Caco-2 (cell line): ENCODE measurements around the gene BRD3OS. TPM values are rescaled to one million over a fixed set of nuclear protein-coding genes. Genes with fewer than 3 reads are reported as not detected.
A peak's percentile ranks its signal among the peaks of the same experiment; 100 is the strongest.

ENCODE experiments used
- BruUV-seq: library from RNA; stranded (reverse); fragments of 400-500 nt; replicated peaks from 2 replicates; lab custom pipeline; 2021; lab: Mats Ljungman, UMichigan
- CTCF ChIA-PET: fragments of 300-600 bp; sonication (Branson Sonifier 250); formaldehyde crosslinking; loops from one replicate; lab custom pipeline; 2022; ENCODE audit warnings: antibody characterized with exemption; lab: Charles Lee
- POLR2A ChIA-PET: fragments of 300-600 bp; sonication (Branson Sonifier 250); formaldehyde crosslinking; loops from one replicate; lab custom pipeline; 2022; ENCODE audit warnings: antibody characterized with exemption; lab: Charles Lee
- DNase-seq, 2 experiments: peaks; one replicate each; pipeline versions ENCODE4 v3.0.0 to v3.0.0-alpha.2; 2020 to 2022
- H3K27me3 ChIP-seq: replicated peaks from 2 replicates; pipeline ENCODE4 v1.6.0; 2011; ENCODE audit warnings: low read length; ENCODE audit not compliant: control insufficient read depth, insufficient read depth
- H3K36me3 ChIP-seq: 2 replicates; pipeline ENCODE4 v1.5.1; 2011; ENCODE audit warnings: low read length; ENCODE audit not compliant: control insufficient read depth, insufficient read depth
- H3K4me1 ChIP-seq: fragments of 250-450 bp; sonication (Bioruptor Pico); 2 replicates; pipeline ENCODE4 v1.5.1; 2020; ENCODE audit warnings: mild to moderate bottlenecking
- H3K4me3 ChIP-seq: 2 replicates; pipeline ENCODE4 v1.5.1; 2011; ENCODE audit warnings: low read depth, mild to moderate bottlenecking, control low read depth, low read length
- H3K9me3 ChIP-seq: fragments of 250-450 bp; sonication (Bioruptor Pico); 2 replicates; pipeline ENCODE4 v1.5.1; 2020; ENCODE audit warnings: mild to moderate bottlenecking, moderate library complexity
- H3K27ac Mint-ChIP-seq: one replicate; pipeline ENCODE4 v1.8.0; 2022; ENCODE audit warnings: mixed read lengths; ENCODE audit not compliant: unreplicated experiment
- H3K27me3 Mint-ChIP-seq: one replicate; pipeline ENCODE4 v1.8.0; 2022; ENCODE audit warnings: mixed read lengths; ENCODE audit not compliant: insufficient read depth, unreplicated experiment
- H3K36me3 Mint-ChIP-seq: one replicate; pipeline ENCODE4 v1.8.0; 2022; ENCODE audit warnings: mild to moderate bottlenecking, mixed read lengths; ENCODE audit not compliant: insufficient read depth, unreplicated experiment
- H3K4me1 Mint-ChIP-seq: one replicate; pipeline ENCODE4 v1.8.0; 2022; ENCODE audit warnings: low read depth, mixed read lengths; ENCODE audit not compliant: unreplicated experiment
- H3K4me3 Mint-ChIP-seq: one replicate; pipeline ENCODE4 v1.8.0; 2022; ENCODE audit warnings: mild to moderate bottlenecking, moderate library complexity, mixed read lengths; ENCODE audit not compliant: unreplicated experiment
- H3K9me3 Mint-ChIP-seq: one replicate; pipeline ENCODE4 v1.8.0; 2022; ENCODE audit warnings: mixed read lengths; ENCODE audit not compliant: unreplicated experiment
- CTCF ChIP-seq, 2 experiments: fragments of 200-600 bp in 1 of 2; IDR thresholded peaks; 1 replicate in 1 of 2; 2 replicates in 1 of 2; pipeline versions ENCODE4 v1.5.1 to v1.8.0; 2011 to 2022; ENCODE audit warnings: antibody characterized with exemption in 1 of 2, control low read depth in 1 of 2, inconsistent platforms in 1 of 2, low read depth in 1 of 2, low read length in 1 of 2, mild to moderate bottlenecking in 1 of 2, moderate library complexity in 1 of 2; ENCODE audit not compliant: insufficient read depth in 1 of 2, severe bottlenecking in 1 of 2, unreplicated experiment in 1 of 2
- intact Hi-C: fragments of 100-400 bp; cut with micrococcal nuclease; formaldehyde crosslinking; loops from one replicate; pipeline ENCODE4 v1.10.0; 2022; ENCODE audit not compliant: unreplicated experiment
- total RNA-seq: library from RNA; stranded (reverse); gene quantifications from 2 replicates; pipeline ENCODE4 v1.2.3, GENCODE V29; 2022

The BRD3OS gene
- total RNA-seq, 1 experiment from 2014 or later = 9.4 TPM

GRCh38 chr9:133989625-133990365, 35.5 kb upstream of the BRD3OS start:
- peak overlapping the region; percentile 95 for H3K27ac Mint-ChIP-seq
- no TSS peak for BruUV-seq
- DNase-seq = peak in 1 of 2 experiments; percentile 30
- CTCF ChIA-PET = interaction anchor here (0.6 kb wide), 1 partner anchor 1515 kb away, joined by 4 read pairs; no protein-coding TSS in a partner anchor
- H3K4me3 Mint-ChIP-seq = peak overlapping the region; percentile 95
- H3K27me3 Mint-ChIP-seq = no peaks in the 10 kb centered on the region
- Histone ChIP-seq H3K4me3 (peak overlapping the region; percentile 75), H3K27me3 (no peaks in the 10 kb centered on the region), H3K36me3 (no peaks in the 10 kb centered on the region; the same call in 1 of the 2 replicates), H3K4me1 (peaks cover 23% of the 10 kb centered on the region), H3K9me3 (no peaks in the 10 kb centered on the region)
- intact Hi-C loops = loop anchor here (2.0 to 5.0 kb wide), 3 partner anchors 67 to 133 kb away; no protein-coding TSS in a partner anchor
- no peaks in the 10 kb centered on the region for H3K9me3 Mint-ChIP-seq
- TF ChIP-seq CTCF (IDR thresholded peaks at IDR 0.05; ENCODE audit: insufficient read depth in 1 of 2, low read depth in 1 of 2, low read length in 1 of 2, severe bottlenecking in 1 of 2, unreplicated experiment in 1 of 2) = no peak
- peaks cover 16% of the 10 kb centered on the region for H3K36me3 Mint-ChIP-seq
- peaks cover 11% of the 10 kb centered on the region for H3K4me1 Mint-ChIP-seq
- POLR2A ChIA-PET = no interaction called here

GRCh38 chr9:133990366-133991213, 34.7 kb upstream of the BRD3OS start:
- POLR2A ChIA-PET = no interaction called here
- peaks cover 23% of the 10 kb centered on the region for H3K4me1 ChIP-seq
- intact Hi-C loops = loop anchor here (2.0 to 5.0 kb wide), 3 partner anchors 68 to 134 kb away; no protein-coding TSS in a partner anchor

More at GRCh38 chr9:133990366-133991213, 34.7 kb upstream of the BRD3OS start:
- CTCF ChIA-PET = interaction anchor here (0.6 to 0.9 kb wide), 2 partner anchors 22 to 208 kb away, joined by 3 read pairs; no protein-coding TSS in a partner anchor
- Mint-ChIP-seq H3K4me3 (peak overlapping the region; percentile 95), H3K36me3 (peaks cover 16% of the 10 kb centered on the region), H3K4me1 (peaks cover 11% of the 10 kb centered on the region), H3K9me3 (no peaks in the 10 kb centered on the region), H3K27ac (peak overlapping the region; percentile 95), H3K27me3 (no peaks in the 10 kb centered on the region)
- no peak for TF ChIP-seq CTCF (IDR thresholded peaks at IDR 0.05; ENCODE audit: insufficient read depth in 1 of 2, low read depth in 1 of 2, low read length in 1 of 2, severe bottlenecking in 1 of 2, unreplicated experiment in 1 of 2)
- peak; percentile 96 to 97 for DNase-seq
- TSS peak; percentile 29 for BruUV-seq
- H3K4me3 ChIP-seq = peak overlapping the region; percentile 75
- no peaks in the 10 kb centered on the region for H3K27me3 ChIP-seq
- no peaks in the 10 kb centered on the region for H3K9me3 ChIP-seq
- no peaks in the 10 kb centered on the region; the same call in 1 of the 2 replicates for H3K36me3 ChIP-seq
